Breast epithelium (tissue), 4 donors: ENCODE data around the gene ENDOD1. TPM values are rescaled to one million over a fixed set of nuclear protein-coding genes. Genes with fewer than 3 reads are reported as not detected.

Experiments
- DNase-seq, 2 donors: peaks; one replicate each; pipeline ENCODE4 v3.0.0-alpha.2; 2019; ENCODE audit warnings: low spot score in 2 of 2
- H3K27ac ChIP-seq, 2 donors: fragments of 200-600 bp; sonication (generic) in 1 of 2; one replicate each; pipeline ENCODE4 v1.5.1; 2016 to 2019; ENCODE audit warnings: mild to moderate bottlenecking in 1 of 2
- H3K27me3 ChIP-seq, 2 donors: fragments of 200-600 bp; sonication (generic) in 1 of 2; one replicate each; pipeline versions ENCODE4 v1.5.1 to v1.6.0; 2017 to 2019; ENCODE audit warnings: control low read depth in 1 of 2, mild to moderate bottlenecking in 1 of 2
- H3K36me3 ChIP-seq: fragments of 200-600 bp; one replicate; pipeline ENCODE4 v1.5.1; 2019
- H3K4me1 ChIP-seq, 2 donors: fragments of 200-600 bp; sonication (generic); one replicate each; pipeline ENCODE4 v1.5.1; 2016 to 2019; ENCODE audit warnings: control low read depth in 1 of 2
- H3K4me3 ChIP-seq, 3 donors: fragments of 200-600 bp; sonication (generic); 1 replicate in 2 of 3; 2 replicates in 1 of 3; pipeline ENCODE4 v1.5.1; 2016 to 2019; ENCODE audit warnings: mild to moderate bottlenecking in 3 of 3, moderate library complexity in 2 of 3
- H3K9me3 ChIP-seq, 2 donors: fragments of 200-600 bp; sonication (generic) in 1 of 2; one replicate each; pipeline ENCODE4 v1.5.1; 2016 to 2019; ENCODE audit warnings: control low read depth in 1 of 2
- POLR2A ChIP-seq: fragments of 450-650 bp; IDR thresholded peaks from one replicate; pipeline ENCODE4 v1.6.1; 2016; ENCODE audit warnings: antibody characterized with exemption, mild to moderate bottlenecking, moderate library complexity
- POLR2AphosphoS5 ChIP-seq, 3 donors: sonication (generic); formaldehyde crosslinking; IDR thresholded peaks; one replicate each; pipeline ENCODE4 v1.6.1; 2017; ENCODE audit warnings: antibody characterized with exemption in 3 of 3
- intact Hi-C: fragments of 100-400 bp; cut with DNase I; formaldehyde crosslinking; loops from one replicate; pipeline ENCODE4 v1.15.1; 2023; ENCODE audit warnings: low total_unique reads
- total RNA-seq, 3 donors: library from RNA; depleted of rRNA; stranded (reverse); fragments of >200 nt; gene quantifications; one replicate each; pipeline ENCODE4 v1.1.0, GENCODE V29; 2016
- TF ChIP-seq, protein P1 (sequence below), 3 donors: fragments of 450-650 bp; IDR thresholded peaks; one replicate each; pipeline ENCODE4 v1.5.1; 2016 to 2017; ENCODE audit warnings: antibody characterized with exemption in 3 of 3, mild to moderate bottlenecking in 3 of 3, moderate library complexity in 3 of 3

Gene ENDOD1
- total RNA-seq, 3 donors from 2014 or later, result 19.7 to 49.8 (median 48.7) TPM

DNA sequence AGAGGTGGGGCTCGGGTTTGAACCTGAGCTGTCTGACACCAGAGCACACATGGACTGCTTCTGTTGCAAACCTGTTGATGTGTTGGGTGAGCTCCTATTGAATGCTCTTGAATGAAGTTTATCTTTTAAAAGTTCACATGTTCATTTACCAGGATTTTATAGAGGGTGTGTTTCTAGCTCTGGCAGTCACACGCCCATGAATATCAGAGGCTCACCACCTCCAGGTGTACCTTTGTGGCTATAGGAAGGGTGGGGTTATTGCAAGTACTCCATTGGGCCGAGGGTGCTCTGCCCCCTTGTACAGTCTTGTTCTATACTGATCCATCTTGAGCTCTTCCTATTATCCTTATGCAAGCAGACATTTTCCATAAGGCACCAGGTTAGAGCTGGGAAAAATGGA lies 9.2 kb downstream of the ENDOD1 start:
- H3K27me3 ChIP-seq, result no peaks in the 10 kb centered on the region
- H3K4me1 ChIP-seq, result no peaks in the 10 kb centered on the region
- H3K36me3 ChIP-seq, result no peaks in the 10 kb centered on the region
- H3K9me3 ChIP-seq, result no peaks in the 10 kb centered on the region
- DNase-seq, result no peak
- no peak overlapping the region for H3K4me3 ChIP-seq
- intact Hi-C loops, result no loop called here
- TF ChIP-seq, protein P1, sequence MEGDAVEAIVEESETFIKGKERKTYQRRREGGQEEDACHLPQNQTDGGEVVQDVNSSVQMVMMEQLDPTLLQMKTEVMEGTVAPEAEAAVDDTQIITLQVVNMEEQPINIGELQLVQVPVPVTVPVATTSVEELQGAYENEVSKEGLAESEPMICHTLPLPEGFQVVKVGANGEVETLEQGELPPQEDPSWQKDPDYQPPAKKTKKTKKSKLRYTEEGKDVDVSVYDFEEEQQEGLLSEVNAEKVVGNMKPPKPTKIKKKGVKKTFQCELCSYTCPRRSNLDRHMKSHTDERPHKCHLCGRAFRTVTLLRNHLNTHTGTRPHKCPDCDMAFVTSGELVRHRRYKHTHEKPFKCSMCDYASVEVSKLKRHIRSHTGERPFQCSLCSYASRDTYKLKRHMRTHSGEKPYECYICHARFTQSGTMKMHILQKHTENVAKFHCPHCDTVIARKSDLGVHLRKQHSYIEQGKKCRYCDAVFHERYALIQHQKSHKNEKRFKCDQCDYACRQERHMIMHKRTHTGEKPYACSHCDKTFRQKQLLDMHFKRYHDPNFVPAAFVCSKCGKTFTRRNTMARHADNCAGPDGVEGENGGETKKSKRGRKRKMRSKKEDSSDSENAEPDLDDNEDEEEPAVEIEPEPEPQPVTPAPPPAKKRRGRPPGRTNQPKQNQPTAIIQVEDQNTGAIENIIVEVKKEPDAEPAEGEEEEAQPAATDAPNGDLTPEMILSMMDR (IDR thresholded peaks at IDR 0.05), result no peak
- TF ChIP-seq POLR2AphosphoS5 (IDR thresholded peaks at IDR 0.05), result no peak
- TF ChIP-seq POLR2A, result no peak
- no peak overlapping the region for H3K27ac ChIP-seq

DNA sequence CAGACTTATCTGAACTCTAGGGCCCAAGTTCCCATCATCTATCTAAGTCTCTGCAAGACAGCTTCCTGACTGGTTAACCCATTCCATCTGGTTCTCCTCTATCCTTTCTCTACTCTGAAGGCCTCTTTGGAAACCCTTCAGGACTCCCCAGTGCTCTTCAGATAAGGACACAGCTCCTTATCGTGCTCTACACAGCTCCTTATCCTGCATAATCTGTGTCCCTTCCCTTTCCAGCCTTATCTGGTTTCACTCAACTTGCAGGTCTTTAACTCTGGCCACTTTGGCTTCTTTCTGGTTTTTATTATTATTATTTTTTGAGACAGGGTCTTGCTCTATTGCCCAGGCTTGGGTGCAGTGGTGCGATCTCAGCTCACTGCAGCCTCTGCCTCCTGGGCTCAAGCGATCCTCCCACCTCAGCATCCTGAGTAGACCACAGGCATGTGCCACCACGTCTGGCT lies 10.6 kb downstream of the ENDOD1 start:
- no peak overlapping the region for H3K27ac ChIP-seq
- no peak overlapping the region for H3K4me3 ChIP-seq
- intact Hi-C loops, result no loop called here
- no peaks in the 10 kb centered on the region for H3K9me3 ChIP-seq
- no peaks in the 10 kb centered on the region for H3K27me3 ChIP-seq
- no peaks in the 10 kb centered on the region for H3K36me3 ChIP-seq
- H3K4me1 ChIP-seq, result no peaks in the 10 kb centered on the region
- TF ChIP-seq, protein P1 (IDR thresholded peaks at IDR 0.05), result no peak
- TF ChIP-seq POLR2A (no peak), POLR2AphosphoS5 (IDR thresholded peaks at IDR 0.05) (no peak)
- no peak for DNase-seq

GRCh38 chr11:95100856-95101507 lies 11.3 kb downstream of the ENDOD1 start:
- H3K9me3 ChIP-seq, result no peaks in the 10 kb centered on the region
- H3K36me3 ChIP-seq, result no peaks in the 10 kb centered on the region
- TF ChIP-seq POLR2AphosphoS5 (IDR thresholded peaks at IDR 0.05) (no peak), POLR2A (no peak)
- TF ChIP-seq, protein P1 (IDR thresholded peaks at IDR 0.05), result no peak
- H3K4me1 ChIP-seq, result no peaks in the 10 kb centered on the region
- H3K27ac ChIP-seq, result no peak overlapping the region
- H3K27me3 ChIP-seq, result no peaks in the 10 kb centered on the region
- H3K4me3 ChIP-seq, result no peak overlapping the region
- no peak for DNase-seq
- intact Hi-C loops, result no loop called here

DNA sequence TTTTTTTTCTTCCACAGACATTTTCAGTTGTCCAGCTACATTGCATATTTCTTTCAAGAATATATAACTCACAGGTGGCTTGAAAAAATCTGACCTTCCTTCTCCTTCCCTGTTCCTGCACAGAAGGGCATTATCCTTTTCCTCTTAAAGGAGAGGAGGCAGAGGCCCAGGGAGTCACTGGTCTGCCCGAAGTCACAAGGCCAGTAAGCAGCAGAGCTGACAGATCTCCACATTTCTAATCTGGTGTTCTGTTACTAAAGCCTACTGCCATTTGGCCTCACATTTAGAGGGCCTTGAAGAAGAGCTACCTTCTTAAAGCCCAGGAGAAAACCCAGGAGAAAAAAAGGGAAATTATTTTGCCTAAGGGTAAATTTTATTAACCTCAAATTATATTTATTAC lies 12.3 kb downstream of the ENDOD1 start:
- DNase-seq, result no peak
- H3K4me1 ChIP-seq, result no peaks in the 10 kb centered on the region
- no peaks in the 10 kb centered on the region for H3K9me3 ChIP-seq
- TF ChIP-seq, protein P1 (IDR thresholded peaks at IDR 0.05), result no peak
- TF ChIP-seq POLR2A (no peak), POLR2AphosphoS5 (IDR thresholded peaks at IDR 0.05) (no peak)
- intact Hi-C loops, result no loop called here
- no peak overlapping the region for H3K27ac ChIP-seq
- H3K36me3 ChIP-seq, result no peaks in the 10 kb centered on the region
- no peaks in the 10 kb centered on the region for H3K27me3 ChIP-seq
- no peak overlapping the region for H3K4me3 ChIP-seq

GRCh38 chr11:95102733-95103132 lies 13.1 kb downstream of the ENDOD1 start:
- H3K27me3 ChIP-seq, result no peaks in the 10 kb centered on the region
- intact Hi-C loops, result no loop called here
- no peak overlapping the region for H3K4me3 ChIP-seq
- no peaks in the 10 kb centered on the region for H3K36me3 ChIP-seq
- no peak overlapping the region for H3K27ac ChIP-seq
- no peaks in the 10 kb centered on the region for H3K9me3 ChIP-seq
- no peak for DNase-seq
- TF ChIP-seq POLR2A, result no peak
- no peak for TF ChIP-seq POLR2AphosphoS5 (IDR thresholded peaks at IDR 0.05)
- TF ChIP-seq, protein P1 (IDR thresholded peaks at IDR 0.05), result no peak
- H3K4me1 ChIP-seq, result no peaks in the 10 kb centered on the region
